Endothelial cell of umbilical vein (primary cell): ENCODE results near the gene OR5AC2. TPM values are rescaled to one million over a fixed set of nuclear protein-coding genes. Genes with fewer than 3 reads are reported as not detected.

Experiments
- BruUV-seq: library from RNA; stranded (reverse); fragments of 400-500 nt; replicated peaks from 2 replicates; lab custom pipeline; 2021; lab: Mats Ljungman, UMichigan
- CTCF ChIA-PET: fragments of 300-600, 350-600 bp; sonication (Branson Sonifier 250); formaldehyde crosslinking; loops from one replicate; lab custom pipeline; 2021; ENCODE audit warnings: antibody characterized with exemption, inconsistent platforms; lab: Charles Lee
- POLR2A ChIA-PET: fragments of 300-600, 350-600 bp; sonication (Branson Sonifier 250); formaldehyde crosslinking; loops from one replicate; lab custom pipeline; 2021; ENCODE audit warnings: antibody characterized with exemption, inconsistent platforms; lab: Charles Lee
- DNase-seq: peaks from one replicate; pipeline ENCODE4 v3.0.0-alpha.2; 2011; ENCODE audit warnings: low read depth, low spot score
- FAIRE-seq: peaks from 2 replicates; lab custom pipeline; 2011; peaks lifted over from hg19 to GRCh38; lab: Jason Lieb, UNC
- H2AFZ ChIP-seq: 2 replicates; pipeline ENCODE4 v1.6.0; 2012; ENCODE audit warnings: low read depth, low read length, control low read depth, inconsistent platforms
- H3K27ac ChIP-seq: 2 replicates; pipeline ENCODE4 v1.5.1; 2011; ENCODE audit warnings: low read depth, mild to moderate bottlenecking, control low read depth, low read length, moderate library complexity; ENCODE audit not compliant: insufficient read depth
- H3K27me3 ChIP-seq, 2 experiments: 2 replicates each; pipeline versions ENCODE4 v1.6.0 to v1.6.1; 2011; ENCODE audit warnings: low read length in 2 of 2, mixed read lengths in 1 of 2; ENCODE audit not compliant: control insufficient read depth in 2 of 2, insufficient read depth in 2 of 2
- H3K36me3 ChIP-seq, 2 experiments: 2 replicates in 1 of 2; 3 replicates in 1 of 2; pipeline ENCODE4 v1.5.1; 2011; ENCODE audit warnings: low read length in 2 of 2, mild to moderate bottlenecking in 1 of 2, moderate library complexity in 1 of 2; ENCODE audit not compliant: control insufficient read depth in 2 of 2, insufficient read depth in 2 of 2; ENCODE audit errors: extremely low read depth in 1 of 2
- H3K4me1 ChIP-seq: 3 replicates; pipeline ENCODE4 v1.5.1; 2011; ENCODE audit warnings: mild to moderate bottlenecking, low read length; ENCODE audit not compliant: control insufficient read depth, insufficient read depth; ENCODE audit errors: extremely low read depth
- H3K4me2 ChIP-seq: 2 replicates; pipeline ENCODE4 v1.6.1; 2011; ENCODE audit warnings: low read length, control low read depth, mixed read lengths; ENCODE audit not compliant: insufficient read depth
- H3K4me3 ChIP-seq, 3 experiments: fragments of 200-600 bp in 1 of 3; sonication (generic), shearing (Covaris generic) in 1 of 3; replicated peaks in 1 of 3; 2 replicates each; pipeline ENCODE4 v1.5.1; 2011 to 2016; ENCODE audit warnings: control low read depth in 3 of 3, low read length in 3 of 3, mild to moderate bottlenecking in 2 of 3, inconsistent platforms in 1 of 3, low read depth in 1 of 3, moderate library complexity in 1 of 3; ENCODE audit not compliant: insufficient read depth in 1 of 3
- H3K79me2 ChIP-seq: 2 replicates; pipeline ENCODE4 v1.6.0; 2012; ENCODE audit warnings: low read length, inconsistent platforms; ENCODE audit not compliant: control insufficient read depth, insufficient read depth
- H3K9ac ChIP-seq: replicated peaks from 2 replicates; pipeline ENCODE3; 2011; ENCODE audit warnings: low read length, control low read depth; ENCODE audit not compliant: insufficient read depth; ENCODE audit errors: extremely low read depth
- H3K9me1 ChIP-seq: replicated peaks from 3 replicates; pipeline ENCODE4 v1.6.0; 2011; ENCODE audit warnings: mild to moderate bottlenecking, low read length; ENCODE audit not compliant: control insufficient read depth, insufficient read depth; ENCODE audit errors: extremely low read depth
- H3K9me3 ChIP-seq: replicated peaks from 2 replicates; pipeline ENCODE4 v1.5.1; 2012; ENCODE audit warnings: low read length, inconsistent platforms; ENCODE audit not compliant: control insufficient read depth, insufficient read depth
- H4K20me1 ChIP-seq: replicated peaks from 2 replicates; pipeline ENCODE3; 2011; ENCODE audit warnings: mild to moderate bottlenecking, low read length; ENCODE audit not compliant: control insufficient read depth, insufficient read depth; ENCODE audit errors: extremely low read depth
- CTCF ChIP-seq, 2 donors: IDR thresholded peaks; 1 replicate in 1 of 2; 2 replicates in 1 of 2; pipeline ENCODE4 v1.5.1; 2011; ENCODE audit warnings: low read length in 2 of 2, mild to moderate bottlenecking in 2 of 2, moderate library complexity in 2 of 2, control low read depth in 1 of 2, inconsistent platforms in 1 of 2, low read depth in 1 of 2; ENCODE audit not compliant: insufficient read depth in 1 of 2; ENCODE audit errors: extremely low read depth in 1 of 2
- EZH2 ChIP-seq: IDR thresholded peaks from 2 replicates; pipeline ENCODE4 v1.6.1; 2012; ENCODE audit warnings: borderline replicate concordance, low read depth, mild to moderate bottlenecking, moderate library complexity, low read length, inconsistent platforms; ENCODE audit not compliant: severe bottlenecking
- FOS ChIP-seq: IDR thresholded peaks from 2 replicates; pipeline ENCODE4 v1.6.1; 2011; ENCODE audit warnings: mild to moderate bottlenecking, low read length, moderate library complexity, borderline replicate concordance; ENCODE audit not compliant: insufficient read depth
- JUN ChIP-seq: IDR thresholded peaks from 2 replicates; pipeline ENCODE4 v1.6.1; 2011; ENCODE audit warnings: borderline replicate concordance, low read depth; ENCODE audit not compliant: insufficient read length, insufficient read depth
- POLR2A ChIP-seq: IDR thresholded peaks from 2 replicates; pipeline ENCODE4 v1.6.1; 2012; ENCODE audit warnings: low read depth, mild to moderate bottlenecking, control low read depth, low read length
- POLR2AphosphoS5 ChIP-seq: IDR thresholded peaks from 2 replicates; pipeline ENCODE4 v1.6.1; 2012; ENCODE audit warnings: low read depth, mild to moderate bottlenecking, control low read depth, low read length, moderate library complexity; ENCODE audit not compliant: insufficient read depth
- dilution Hi-C: fragments of 300-500 bp; cut with MboI; formaldehyde crosslinking; loops from one replicate; pipeline ENCODE4 v1.15.0; 2019; ENCODE audit warnings: low sequenced_read_pairs; ENCODE audit not compliant: extremely low pct_ligation_motif_present
- intact Hi-C: fragments of 100-400 bp; cut with micrococcal nuclease; formaldehyde crosslinking; loops from one replicate; pipeline ENCODE4 v1.10.0; 2022
- polyA plus RNA-seq, 4 experiments: library from polyadenylated mRNA; depleted of rRNA in 3 of 4; stranded (reverse) in 3 of 4; unstranded in 1 of 4; fragments of >200 nt; gene quantifications; 2 replicates each; pipeline versions ENCODE4 v1.2.1 to v1.2.3, GENCODE V29; 2011 to 2012; ENCODE audit warnings: missing spikeins in 1 of 4
- total RNA-seq: library from RNA; stranded (reverse); gene quantifications from 2 replicates; pipeline ENCODE4 v1.2.3, GENCODE V29; 2021

The OR5AC2 gene
- total and polyA plus RNA-seq, 2 donors (not counting 3 experiments of a cell fraction or from before 2014, with no cell fraction given): not detected

- Histone ChIP-seq H4K20me1 (no peaks in the 10 kb centered on the region), H3K4me3 (no peak overlapping the region), H3K36me3 (no peaks in the 10 kb centered on the region), H3K9ac (no peak overlapping the region), H3K4me2 (no peak overlapping the region), H3K27me3 (peaks cover 9 to 22% of the 10 kb centered on the region in 2 experiments), H3K27ac (no peak overlapping the region), H3K9me3 (no peaks in the 10 kb centered on the region), H3K9me1 (no peaks in the 10 kb centered on the region), H2AFZ (no peak overlapping the region), H3K79me2 (no peaks in the 10 kb centered on the region), H3K4me1 (no peaks in the 10 kb centered on the region)
- TF ChIP-seq FOS (no peak), POLR2A (no peak), EZH2 (no peak), POLR2AphosphoS5 (no peak), JUN (no peak), CTCF (IDR thresholded peaks at IDR 0.05; ENCODE audit: extremely low read depth in 1 of 2, insufficient read depth in 1 of 2, low read depth in 1 of 2, low read length in 2 of 2) (no peak)
- intact Hi-C loops: loop anchor here (5.0 kb wide), 1 partner anchor 554 kb away; the partner anchor contains the start of gene CPOX
- ChIA-PET CTCF (interaction anchor here (0.6 to 5.2 kb wide), 8 partner anchors 10 to 528 kb away, joined by 3 to 72 read pairs (median 6); no protein-coding TSS in a partner anchor), POLR2A (no interaction called here)
- BruUV-seq: no TSS peak
- dilution Hi-C loops: no loop called here
- no peak for FAIRE-seq
- no peak for DNase-seq
These were observed 48.7 kb upstream of the OR5AC2 start for GRCh38 chr3:98038286-98038685.
